HG02759 (cell line): ENCODE data around the gene SLC49A4.
A peak's percentile ranks its signal among the peaks of the same experiment; 100 is the strongest.
"Not testable (repeated sequence)": the region's sequence is repeated elsewhere in the genome, so short reads cannot be mapped to it uniquely, and the experiment has no call there.

Experiments
- ATAC-seq: cut with Tn5 transposase; IDR thresholded peaks from one replicate; pipeline ENCODE4 v1.9.1; 2021; ENCODE audit warnings: mild to moderate bottlenecking, moderate library complexity; ENCODE audit not compliant: unreplicated experiment

Gene SLC49A4, protein sequence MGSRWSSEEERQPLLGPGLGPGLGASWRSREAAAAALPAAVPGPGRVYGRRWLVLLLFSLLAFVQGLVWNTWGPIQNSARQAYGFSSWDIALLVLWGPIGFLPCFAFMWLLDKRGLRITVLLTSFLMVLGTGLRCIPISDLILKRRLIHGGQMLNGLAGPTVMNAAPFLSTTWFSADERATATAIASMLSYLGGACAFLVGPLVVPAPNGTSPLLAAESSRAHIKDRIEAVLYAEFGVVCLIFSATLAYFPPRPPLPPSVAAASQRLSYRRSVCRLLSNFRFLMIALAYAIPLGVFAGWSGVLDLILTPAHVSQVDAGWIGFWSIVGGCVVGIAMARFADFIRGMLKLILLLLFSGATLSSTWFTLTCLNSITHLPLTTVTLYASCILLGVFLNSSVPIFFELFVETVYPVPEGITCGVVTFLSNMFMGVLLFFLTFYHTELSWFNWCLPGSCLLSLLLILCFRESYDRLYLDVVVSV

DNA sequence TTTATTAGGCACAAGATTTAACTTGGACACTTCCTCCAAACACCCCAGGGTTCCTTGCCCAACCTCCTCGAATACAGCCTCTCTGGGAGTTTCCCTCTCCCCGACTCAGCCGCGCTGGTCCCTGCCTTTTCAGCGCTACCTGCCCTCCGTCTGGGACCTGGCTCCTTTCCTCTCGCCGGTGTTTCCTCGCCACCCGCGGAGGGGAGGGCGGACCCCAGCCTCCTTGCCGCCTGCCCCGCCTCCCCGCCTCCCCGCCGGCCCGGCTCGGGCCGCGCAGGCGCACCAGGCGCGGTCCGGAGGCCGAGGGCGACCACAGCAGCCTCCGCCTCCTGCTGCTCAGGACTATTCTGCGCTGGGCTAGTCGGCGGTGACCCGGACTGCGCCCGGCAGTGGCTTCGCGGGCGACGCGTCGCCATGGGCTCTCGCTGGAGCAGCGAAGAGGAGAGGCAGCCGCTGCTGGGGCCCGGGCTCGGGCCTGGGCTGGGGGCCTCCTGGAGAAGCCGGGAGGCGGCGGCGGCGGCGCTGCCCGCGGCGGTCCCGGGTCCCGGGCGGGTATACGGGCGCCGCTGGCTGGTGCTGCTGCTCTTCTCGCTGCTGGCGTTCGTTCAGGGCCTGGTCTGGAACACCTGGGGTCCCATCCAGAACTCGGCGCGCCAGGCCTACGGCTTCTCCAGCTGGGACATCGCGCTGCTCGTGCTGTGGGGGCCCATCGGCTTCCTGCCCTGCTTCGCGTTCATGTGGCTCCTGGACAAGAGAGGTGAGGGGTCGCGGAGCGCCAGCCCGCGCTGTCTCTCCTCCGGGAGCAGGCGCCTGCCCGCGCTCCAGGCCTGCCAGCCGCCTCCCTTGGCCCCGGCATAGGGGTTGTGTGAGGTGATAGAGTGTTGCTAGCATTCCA is at the start of gene SLC49A4:
SLC49A4 (plus strand) TSS at position 291 of the 895 bp plus-strand sequence; CDS start at position 415, 124 bp downstream.
- ATAC-seq: peak; percentile 81

DNA sequence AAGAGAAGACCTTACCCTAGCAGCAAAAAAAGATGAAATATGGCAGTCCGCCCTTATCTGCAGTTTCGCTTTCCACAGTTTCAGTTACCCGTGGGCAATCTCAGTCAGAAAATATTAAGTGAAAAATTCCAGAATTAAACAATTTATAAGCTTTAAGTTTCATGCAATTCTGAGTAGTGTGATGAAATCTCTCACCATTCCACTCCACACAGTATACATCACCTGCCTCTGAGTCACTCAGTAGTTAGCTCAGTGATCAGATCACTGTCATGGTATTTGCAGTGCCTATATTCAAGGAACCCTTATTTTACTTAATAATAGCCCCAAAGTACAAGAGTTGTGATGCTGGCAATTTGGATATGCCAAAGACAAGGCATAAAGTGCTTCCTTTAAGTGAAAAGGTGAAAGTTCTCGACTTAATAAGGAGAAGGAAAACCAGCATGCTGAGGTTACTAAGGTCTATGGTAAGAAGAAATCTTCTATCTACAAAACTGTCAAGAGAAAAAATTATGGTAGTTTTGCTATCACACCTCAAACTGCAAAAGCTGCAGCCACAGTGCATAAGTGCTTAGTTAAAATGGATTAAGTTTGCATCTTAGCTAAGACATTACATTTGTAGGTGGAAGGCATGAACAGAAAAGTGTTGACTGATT is 49.4 kb upstream of the SLC49A4 start:
- ATAC-seq: no peak

DNA sequence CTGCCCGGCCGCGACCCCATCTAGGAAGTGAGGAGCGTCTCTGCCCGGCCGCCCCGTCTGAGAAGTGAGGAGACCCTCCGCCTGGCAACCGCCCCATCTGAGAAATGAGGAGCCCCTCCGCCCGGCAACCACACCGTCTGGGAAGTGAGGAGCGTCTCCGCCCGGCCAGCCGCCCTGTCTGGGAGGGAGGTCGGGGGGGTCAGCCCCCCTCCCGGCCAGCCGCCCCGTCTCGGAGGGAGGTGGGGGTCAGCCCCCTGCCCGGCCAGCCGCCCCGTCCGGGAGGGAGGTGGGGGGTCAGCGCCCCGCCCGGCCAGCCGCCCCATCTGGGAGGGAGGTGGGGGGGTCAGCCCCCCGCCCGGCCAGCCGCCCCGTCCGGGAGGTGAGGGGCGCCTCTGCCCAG is 47.6 kb upstream of the SLC49A4 start:
- ATAC-seq: not testable (repeated sequence)

DNA sequence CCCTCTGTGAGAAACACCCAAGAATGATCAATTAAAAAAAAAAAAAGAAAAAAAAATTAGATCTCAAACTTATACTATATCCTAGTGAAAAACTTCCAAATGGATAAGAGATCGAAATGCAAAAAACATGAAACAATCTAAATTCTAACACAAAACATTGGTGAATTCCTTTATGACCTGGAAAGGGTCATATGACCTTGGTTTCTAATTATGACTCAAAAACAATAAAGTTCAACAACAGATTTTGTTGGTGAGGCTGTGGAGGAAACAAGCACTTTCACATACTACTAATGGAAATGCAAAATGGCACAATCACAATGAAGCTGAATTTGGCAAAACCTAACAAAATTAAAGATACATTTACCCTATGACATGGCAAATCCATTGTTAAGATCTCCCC is 46.5 kb upstream of the SLC49A4 start:
- ATAC-seq: no peak

DNA sequence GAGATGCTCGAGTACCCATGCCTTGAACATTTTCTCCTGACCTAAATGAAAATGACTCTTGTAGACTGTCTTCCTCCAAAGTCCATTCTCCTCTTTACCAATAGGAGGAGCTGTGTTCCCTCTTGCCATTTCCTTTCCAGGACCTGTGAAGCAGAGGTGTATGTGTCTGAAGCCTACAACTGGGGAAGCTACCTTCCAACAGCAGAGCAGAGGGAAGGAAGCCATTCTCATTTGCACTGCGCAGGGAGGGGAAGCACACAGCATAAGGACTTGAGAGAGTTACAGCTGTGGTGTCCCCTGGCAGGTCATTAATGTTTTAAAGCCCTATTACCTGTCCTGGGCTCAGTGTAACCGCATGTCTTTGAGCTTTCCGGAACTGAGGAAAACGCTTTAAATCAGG is 39.9 kb upstream of the SLC49A4 start:
- no peak for ATAC-seq

DNA sequence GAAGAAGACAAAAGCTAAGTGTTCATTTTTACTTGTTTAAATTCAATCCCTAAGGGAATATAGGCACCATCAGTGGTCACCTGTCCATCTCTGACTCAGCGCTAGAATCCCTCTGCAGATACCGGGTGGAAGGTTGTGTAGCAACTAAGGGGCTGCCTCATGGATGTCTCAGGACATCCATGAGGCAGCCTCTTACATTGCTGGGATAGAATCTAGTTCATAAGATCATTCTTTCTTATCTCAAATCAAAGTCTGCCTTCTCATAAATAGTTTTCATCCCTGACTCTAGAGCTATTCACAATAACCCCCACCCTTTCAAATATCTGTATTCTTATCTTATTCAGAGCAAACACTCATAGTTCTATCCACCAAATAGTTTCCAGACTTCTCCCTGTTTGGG is 39.4 kb upstream of the SLC49A4 start:
- ATAC-seq: no peak

DNA sequence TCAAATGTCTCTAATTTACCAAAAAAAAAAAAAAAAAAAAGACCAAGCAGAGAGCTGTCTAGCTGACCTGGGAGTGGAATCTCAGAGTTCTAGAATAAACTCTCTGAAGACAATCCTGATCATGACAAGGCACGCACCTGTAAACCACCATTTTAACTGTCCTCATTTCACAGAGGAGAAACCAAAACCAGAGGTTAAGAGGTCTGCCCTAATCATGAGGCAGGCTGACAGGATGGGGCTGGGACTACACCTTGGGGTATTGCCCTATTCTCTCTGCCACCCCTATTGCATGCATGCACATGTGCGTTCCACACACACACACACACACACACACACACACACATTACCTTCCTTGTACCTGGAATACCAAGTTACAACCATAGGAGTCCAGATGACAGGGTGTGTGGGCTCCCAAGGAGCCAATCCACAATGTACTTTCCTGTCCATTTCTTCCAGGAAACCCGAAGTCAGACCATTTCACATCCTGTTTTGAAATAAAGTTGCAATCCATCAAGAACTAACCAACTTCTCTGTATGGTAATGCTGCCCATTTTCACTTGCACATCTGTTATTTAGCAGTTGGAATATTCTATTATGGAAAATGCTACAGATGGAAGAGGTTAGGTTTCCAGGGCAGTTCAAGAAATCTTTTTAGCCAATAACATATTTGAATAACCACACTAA is 35.9 kb upstream of the SLC49A4 start:
- ATAC-seq: no peak

DNA sequence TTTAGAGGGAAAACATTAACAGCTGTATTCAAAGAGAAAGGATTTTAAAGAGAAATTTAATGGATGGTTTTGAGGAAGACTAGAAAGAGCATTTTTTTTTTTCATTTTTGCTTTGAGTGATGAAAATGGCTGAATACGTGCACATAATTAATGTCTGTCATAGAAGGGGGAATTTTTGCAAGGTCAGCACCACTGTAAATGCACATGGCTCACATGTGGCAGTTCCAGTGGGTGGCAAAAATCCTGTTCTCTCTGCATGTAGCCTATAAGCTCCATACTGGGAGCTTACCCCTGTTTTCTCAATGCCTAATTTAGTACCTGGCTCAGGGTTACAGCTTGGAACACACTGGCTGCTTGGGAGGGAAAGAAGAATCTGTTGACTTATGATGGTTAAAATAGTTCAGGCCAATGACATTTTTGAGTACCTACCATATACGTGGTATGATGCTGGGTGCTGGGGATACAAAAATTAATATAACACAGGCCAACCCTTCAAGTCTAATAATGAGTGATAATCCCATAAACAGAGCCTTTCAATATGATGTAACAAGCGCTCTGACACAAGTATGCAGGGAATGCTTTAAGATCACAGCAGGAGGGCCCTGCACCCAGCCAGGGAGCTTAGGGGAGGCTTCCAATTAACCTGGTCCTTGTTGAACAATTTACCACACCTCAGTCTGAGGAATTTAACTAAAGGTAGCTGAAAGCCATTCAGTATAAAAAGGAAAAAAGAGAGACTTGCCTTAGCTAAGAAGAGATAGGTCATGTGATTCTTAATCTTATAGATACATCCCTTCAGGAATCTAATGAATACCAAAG is 34.2 kb upstream of the SLC49A4 start:
- no peak for ATAC-seq

DNA sequence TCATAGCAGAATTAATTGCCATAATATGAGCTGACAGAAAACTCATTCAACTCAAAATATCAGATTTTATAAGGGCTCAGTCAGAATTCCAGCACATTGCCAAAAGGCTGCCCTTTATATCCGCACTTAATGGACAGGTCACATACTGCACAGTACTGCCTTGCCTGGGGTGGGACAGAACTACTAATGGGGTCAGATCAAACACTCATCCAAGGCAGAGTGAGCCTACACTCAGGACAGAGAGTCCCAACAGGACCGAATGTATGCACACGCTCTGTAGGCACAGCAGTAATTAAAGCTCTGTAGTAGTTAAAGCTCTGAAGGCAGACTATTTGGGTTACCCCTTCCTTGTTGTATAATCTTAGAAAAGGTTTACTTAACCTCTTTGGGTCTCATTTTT is 28.4 kb upstream of the SLC49A4 start:
- no peak for ATAC-seq

DNA sequence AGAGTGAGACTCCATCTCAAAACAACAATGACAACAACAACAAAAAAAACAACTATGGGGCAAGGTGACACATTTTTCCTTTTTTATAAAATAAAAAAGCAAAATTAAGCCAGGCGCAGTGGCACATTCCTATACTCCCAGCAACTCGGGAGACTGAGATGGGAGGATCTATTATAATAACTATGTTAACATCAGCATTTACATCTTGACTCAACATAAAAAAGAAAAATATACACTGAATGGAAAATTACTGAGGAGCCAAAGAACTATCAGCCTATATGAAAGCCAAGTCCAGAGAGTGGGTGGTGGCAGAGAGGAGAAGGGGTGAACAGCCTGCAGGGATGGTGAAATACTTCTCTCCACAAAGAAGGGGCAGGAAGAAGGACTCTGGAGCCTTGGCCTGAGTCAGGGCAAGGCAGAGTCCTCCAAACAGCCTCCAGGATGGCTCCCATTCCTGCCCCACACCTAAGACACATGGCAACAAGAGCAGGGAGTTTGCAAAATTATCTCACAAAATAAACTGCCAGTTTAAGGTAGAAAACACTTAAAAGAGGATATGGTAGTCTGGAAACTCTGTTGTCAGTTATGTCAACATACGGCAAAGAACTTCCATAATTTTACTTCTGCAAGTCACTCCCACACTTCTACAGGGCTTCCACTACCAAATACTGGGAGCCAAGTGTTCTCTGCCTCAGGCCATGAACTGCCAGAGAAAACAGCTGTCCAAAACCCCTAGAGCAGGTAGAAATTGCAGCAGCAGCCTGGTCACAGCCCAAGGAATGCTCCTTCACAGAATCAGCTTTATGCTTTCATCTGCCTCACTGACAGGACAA is 27.1 kb upstream of the SLC49A4 start:
- ATAC-seq: no peak

DNA sequence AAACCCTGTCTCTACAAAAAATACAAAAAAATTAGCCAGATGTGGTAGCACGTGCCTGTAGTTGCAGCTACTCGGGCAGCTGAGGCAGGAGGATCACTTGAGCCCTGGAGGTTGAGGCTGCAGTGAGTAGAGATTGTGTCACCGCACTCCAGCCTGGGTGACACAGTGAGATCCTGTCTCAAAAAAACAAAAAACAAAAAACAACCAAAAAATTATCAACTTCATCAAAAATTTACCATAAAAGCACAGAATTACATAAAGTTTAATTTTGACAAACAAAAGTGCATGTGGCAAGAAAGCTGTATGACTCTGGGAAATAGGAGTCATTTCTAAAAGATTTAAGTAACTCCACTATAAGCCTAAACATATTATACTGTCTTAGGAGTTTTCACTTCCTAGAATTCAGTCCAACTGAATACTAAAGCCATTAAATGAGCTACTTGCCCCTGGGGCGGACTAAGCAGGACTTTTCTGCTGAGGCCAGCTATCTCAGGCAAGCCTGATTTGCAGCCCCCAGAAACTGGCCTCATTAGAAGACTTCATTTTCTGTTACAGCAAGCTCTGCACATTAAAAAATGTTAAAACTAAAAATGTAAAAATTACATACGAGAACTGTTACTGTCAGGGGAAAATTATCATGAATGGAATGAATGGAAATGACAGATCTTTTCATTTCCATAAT is 24.2 kb upstream of the SLC49A4 start:
- no peak for ATAC-seq

DNA sequence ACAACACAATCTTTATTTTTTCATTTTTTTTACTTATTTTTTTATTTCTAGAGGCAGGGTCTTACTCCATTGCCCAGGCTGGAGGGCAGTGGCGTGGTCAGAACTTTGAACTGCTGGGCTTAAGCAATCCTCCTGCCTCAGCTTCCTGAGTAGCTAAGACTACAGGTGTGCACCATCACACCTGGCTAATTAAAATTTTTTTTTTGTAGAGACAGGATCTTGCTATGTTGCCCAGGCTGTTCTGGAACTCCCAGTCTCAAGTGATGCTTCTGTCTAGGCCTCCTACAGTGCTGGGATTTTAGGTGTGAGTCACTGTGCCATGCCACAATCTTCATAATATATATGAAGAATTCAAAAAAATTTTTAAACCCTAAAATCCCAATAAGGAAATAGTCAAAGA is 22.0 kb upstream of the SLC49A4 start:
- ATAC-seq: no peak

DNA sequence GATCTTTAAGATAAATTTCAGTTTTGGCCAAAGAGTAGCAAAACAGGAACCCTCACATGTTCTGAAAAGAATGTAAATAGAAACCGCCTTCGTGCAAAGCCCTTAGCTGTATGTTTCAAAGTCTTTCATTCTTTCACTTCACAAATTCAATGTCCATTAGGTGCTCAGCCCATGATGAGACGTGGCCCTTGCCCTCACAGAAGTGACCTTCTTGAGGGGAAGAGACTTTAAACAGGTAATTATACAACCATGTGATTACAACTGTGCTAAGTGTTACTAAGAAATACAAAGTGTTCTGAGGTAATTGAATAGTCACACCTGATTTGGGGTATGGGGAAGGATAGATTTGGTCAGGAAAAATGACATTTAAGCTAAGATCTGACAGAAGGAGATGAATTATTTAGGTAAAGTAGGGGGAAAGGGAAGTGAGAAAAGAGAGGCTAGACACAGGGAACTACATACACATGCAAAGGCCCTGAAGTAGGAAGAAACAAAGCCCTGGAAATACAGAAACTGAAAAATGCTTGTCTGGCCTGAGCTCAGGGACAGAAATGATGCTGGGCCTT is 20.8 kb upstream of the SLC49A4 start:
- no peak for ATAC-seq

DNA sequence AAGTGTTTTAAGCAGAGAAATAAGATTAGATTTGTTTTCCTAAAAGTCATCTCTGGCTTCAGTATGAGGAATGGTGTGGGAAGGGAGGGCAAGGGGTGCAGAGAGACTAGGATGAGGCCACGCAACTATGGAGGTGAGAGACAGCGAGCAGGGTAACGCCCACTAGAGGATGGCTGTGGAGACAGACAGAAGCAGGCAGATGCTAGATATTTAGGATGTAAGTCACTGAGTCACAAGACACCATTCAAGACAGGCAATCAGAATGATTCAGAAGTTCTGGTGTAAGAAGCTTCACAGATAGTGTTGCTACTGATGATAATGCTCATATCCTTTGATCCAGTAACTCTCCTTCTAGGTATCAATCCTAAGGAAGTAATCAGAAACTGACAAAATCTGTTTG is 20.3 kb upstream of the SLC49A4 start:
- no peak for ATAC-seq

DNA sequence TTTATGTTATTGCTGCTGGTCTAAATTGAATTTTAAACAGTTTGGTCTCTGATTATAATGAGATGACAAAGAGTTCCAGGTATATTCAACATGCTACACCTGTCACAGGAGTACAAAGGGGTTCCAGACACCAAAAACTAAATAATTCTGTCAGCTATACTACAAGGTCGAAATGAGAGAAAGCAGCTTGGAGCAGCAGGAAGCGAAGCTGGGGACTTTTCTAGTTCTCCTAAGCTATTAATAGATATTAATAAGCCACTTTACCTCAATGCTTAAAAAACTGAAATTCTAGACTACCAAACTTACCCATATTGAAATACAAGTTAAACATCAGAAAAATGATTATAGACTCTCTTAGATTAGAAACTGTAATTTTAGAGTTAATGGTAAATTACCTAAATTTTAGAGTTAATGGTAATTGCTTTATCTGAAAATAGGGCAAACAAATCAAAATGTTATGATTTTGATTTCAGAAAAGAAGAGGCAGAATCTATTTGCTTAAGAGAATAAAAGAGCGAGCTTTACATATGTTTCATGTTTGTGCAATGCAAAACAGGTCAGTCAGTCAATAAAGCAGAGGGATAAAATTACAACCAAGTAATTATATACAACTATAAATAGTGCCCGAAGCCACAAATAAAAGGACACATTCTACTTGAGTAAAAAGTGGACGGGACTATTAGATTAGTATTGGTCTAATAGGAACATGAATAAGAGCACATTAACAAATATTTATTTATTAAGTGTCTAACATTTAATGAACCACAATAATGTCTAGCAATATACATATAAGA is 18.0 kb upstream of the SLC49A4 start:
- ATAC-seq: no peak

DNA sequence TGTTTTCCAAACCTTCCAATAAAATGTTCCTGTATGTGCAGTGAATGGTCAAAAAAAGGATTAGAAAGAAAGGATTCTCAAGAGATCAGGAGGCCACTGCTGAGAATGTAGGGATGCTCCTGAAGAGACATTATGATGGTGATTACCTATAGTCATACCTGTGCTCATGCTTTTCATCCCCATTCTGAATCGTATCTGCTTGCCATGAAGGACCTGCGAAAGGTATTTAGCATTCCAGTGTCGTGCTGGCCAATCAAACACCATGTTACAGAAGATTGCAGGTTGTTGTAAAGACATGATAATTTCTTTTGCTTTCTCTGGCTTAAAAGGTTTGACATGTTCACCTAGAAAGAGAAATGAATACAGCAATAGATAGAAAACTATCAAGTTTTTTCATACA is 17.3 kb upstream of the SLC49A4 start:
- no peak for ATAC-seq

DNA sequence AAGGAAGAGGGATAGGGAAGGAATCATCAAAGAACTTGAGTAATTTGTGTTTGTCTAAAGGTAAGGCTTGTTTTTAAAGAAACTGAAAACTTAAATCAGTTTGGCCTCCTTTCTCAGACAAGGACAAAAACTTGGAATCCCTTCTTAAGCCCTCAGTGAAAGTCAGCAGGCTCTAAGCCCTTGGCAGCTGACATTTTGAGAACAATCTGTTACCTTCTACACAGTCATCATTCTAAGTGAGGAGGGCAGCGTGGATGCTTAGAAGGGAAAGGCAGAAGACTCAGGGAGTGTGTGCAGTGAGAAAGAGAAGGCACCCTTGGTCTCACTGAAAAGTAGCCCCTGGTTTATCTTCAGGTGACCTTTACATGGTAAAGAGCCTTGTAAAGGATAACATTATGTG is 12.1 kb upstream of the SLC49A4 start:
- no peak for ATAC-seq
